ENCODE measurements around the gene IFNG-AS1. TPM values are rescaled to one million over a fixed set of nuclear protein-coding genes. Genes with fewer than 3 reads are reported as not detected.

The IFNG-AS1 gene
- total RNA-seq, 4 donors from 2014 or later = not detected

DNA sequence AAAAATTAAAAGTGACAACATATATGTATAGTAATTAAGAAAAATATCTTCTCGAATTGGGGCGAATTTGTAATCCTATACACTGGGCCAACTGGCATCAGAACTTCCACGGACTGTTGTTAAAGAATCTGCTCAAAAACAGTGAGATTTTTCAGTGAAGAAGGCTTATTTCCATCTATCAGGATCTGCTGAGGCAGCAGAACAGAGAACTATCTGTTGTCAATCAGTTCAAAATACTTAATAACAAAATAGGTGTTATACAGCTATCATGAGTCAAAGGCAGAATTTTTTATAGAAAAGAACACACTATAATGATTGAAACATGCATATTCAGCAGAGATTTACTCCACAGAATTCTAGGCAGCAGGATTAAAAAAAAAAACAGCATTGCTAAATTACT is 41.9 kb downstream of the IFNG-AS1 start:
- in situ Hi-C loops (cut with MboI; ENCODE audit: low sequenced_read_pairs in 4 of 4) = loop anchor here in 3 of 4 donors (10.0 to 25.0 kb wide), 2 partner anchors 274 to 281 kb away; no protein-coding TSS in a partner anchor
- no peak for ATAC-seq
- no peak for DNase-seq
- TF ChIP-seq, protein P1, sequence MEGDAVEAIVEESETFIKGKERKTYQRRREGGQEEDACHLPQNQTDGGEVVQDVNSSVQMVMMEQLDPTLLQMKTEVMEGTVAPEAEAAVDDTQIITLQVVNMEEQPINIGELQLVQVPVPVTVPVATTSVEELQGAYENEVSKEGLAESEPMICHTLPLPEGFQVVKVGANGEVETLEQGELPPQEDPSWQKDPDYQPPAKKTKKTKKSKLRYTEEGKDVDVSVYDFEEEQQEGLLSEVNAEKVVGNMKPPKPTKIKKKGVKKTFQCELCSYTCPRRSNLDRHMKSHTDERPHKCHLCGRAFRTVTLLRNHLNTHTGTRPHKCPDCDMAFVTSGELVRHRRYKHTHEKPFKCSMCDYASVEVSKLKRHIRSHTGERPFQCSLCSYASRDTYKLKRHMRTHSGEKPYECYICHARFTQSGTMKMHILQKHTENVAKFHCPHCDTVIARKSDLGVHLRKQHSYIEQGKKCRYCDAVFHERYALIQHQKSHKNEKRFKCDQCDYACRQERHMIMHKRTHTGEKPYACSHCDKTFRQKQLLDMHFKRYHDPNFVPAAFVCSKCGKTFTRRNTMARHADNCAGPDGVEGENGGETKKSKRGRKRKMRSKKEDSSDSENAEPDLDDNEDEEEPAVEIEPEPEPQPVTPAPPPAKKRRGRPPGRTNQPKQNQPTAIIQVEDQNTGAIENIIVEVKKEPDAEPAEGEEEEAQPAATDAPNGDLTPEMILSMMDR (IDR thresholded peaks at IDR 0.05 in 4 of 5, conservative IDR thresholded peaks at IDR 0.05 in 1 of 5) = no peak
- no peak for TF ChIP-seq POLR2A (IDR thresholded peaks at IDR 0.05)
- Histone ChIP-seq H3K36me3 (no peaks in the 10 kb centered on the region), H3K9me3 (no peaks in the 10 kb centered on the region), H3K27ac (no peak overlapping the region), H3K27me3 (no peaks in the 10 kb centered on the region), H3K4me1 (no peaks in the 10 kb centered on the region), H3K4me3 (no peak overlapping the region)
- intact Hi-C loops (cut with DNase I; ENCODE audit: low total_unique reads) = loop anchor here (5.0 kb wide), 1 partner anchor 266 kb away; no protein-coding TSS in a partner anchor

DNA sequence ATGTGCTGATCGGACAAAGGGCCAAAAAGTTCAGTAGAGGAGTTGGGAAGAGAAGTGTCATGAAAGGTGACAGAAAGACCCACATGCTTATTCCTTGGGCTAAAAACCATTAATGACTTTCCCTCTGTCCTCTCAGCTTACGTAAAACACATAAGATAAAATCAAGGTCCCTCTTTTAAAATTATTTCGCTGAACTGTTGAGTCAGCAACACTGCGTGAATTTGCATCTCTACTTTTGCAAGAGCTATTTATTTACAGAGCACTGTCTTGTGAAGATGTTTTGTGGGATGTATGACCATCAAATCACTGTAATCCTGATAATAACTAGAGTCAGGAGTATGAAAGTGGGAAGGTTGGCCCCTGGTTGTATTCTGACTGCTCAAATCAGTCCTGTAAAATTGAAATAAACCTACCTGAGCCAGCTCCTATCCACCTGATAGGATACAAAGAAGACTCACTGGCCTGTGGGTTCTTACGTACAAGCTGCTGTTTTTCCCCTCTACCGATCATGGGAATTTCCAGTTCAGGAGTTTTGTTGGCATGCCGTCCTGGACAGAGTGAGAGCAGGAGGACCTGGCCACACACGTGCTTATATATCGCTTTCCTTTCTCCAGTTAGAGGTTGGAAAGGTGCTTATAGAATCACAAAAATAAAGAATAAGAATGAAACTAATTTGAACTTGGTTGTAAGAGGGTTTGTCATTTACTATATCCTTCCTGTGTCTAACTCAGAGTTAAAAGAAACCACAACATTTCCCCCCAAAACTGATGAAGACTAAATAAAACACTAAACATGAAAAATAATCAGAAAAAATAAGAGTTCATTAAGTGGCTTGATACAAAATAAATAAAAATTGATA is 42.9 kb downstream of the IFNG-AS1 start:
- ATAC-seq (no peak), DNase-seq (no peak)
- in situ Hi-C loops (cut with MboI; ENCODE audit: low sequenced_read_pairs in 4 of 4) = loop anchor here in 3 of 4 donors (10.0 to 25.0 kb wide), 2 partner anchors 273 to 280 kb away; no protein-coding TSS in a partner anchor
- Histone ChIP-seq H3K9me3 (no peaks in the 10 kb centered on the region), H3K27me3 (no peaks in the 10 kb centered on the region), H3K27ac (no peak overlapping the region), H3K4me1 (no peaks in the 10 kb centered on the region), H3K36me3 (no peaks in the 10 kb centered on the region), H3K4me3 (no peak overlapping the region)
- intact Hi-C loops (cut with DNase I; ENCODE audit: low total_unique reads) = loop anchor here (5.0 kb wide), 1 partner anchor 265 kb away; no protein-coding TSS in a partner anchor
- TF ChIP-seq, protein P1 (IDR thresholded peaks at IDR 0.05 in 4 of 5, conservative IDR thresholded peaks at IDR 0.05 in 1 of 5) = no peak
- TF ChIP-seq POLR2A (IDR thresholded peaks at IDR 0.05) = no peak

DNA sequence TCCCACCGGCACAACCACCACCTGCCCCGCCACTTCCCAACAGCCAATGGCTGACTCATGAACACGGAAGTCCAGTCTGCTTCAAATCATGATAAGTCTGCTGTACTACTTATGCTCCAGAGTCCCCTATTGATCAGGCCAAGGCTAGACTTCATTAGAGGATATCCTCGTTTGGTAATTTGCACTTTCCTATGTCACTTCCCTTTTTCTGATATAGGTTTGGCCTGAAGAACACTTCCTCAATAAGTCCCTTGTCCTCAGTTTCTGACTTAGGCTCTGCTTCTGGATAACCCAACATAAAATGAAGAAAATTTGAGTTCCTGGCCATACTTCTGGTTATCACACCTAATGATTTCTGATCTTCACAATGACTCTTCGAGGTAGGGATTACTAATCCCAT is 45.3 kb downstream of the IFNG-AS1 start:
- in situ Hi-C loops (cut with MboI; ENCODE audit: low sequenced_read_pairs in 4 of 4) = loop anchor here in 3 of 4 donors (10.0 to 25.0 kb wide), 2 partner anchors 270 to 278 kb away; no protein-coding TSS in a partner anchor
- intact Hi-C loops (cut with DNase I; ENCODE audit: low total_unique reads) = loop anchor here (5.0 kb wide), 1 partner anchor 263 kb away; no protein-coding TSS in a partner anchor

DNA sequence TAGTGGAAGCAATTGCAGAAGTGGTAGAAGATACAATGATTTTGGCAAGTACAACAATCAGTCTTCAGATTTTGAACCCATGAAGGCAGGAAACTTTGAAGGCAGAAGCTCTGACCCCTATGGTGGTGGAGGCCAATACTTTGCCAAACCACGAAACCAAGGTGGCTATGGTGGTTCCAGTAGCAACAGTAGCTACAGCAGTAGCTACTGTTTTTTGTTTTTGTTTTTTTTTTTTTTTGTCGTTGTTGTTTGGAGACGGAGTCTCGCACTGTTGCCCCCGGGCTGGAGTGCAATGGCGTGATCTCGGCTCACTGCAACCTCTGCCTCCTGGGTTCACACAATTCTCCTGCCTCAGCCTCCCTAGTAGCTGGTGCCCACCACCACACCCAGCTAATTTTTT is 47.4 kb downstream of the IFNG-AS1 start:
- no peak for DNase-seq
- H3K9me3 ChIP-seq = no peaks in the 10 kb centered on the region
- TF ChIP-seq, protein P1 (IDR thresholded peaks at IDR 0.05 in 4 of 5, conservative IDR thresholded peaks at IDR 0.05 in 1 of 5) = no peak
- no peak for TF ChIP-seq POLR2A (IDR thresholded peaks at IDR 0.05)
- no peaks in the 10 kb centered on the region for H3K36me3 ChIP-seq
- in situ Hi-C loops (cut with MboI; ENCODE audit: low sequenced_read_pairs in 4 of 4) = loop anchor here in 3 of 4 donors (10.0 to 25.0 kb wide), 2 partner anchors 268 to 276 kb away; no protein-coding TSS in a partner anchor
- intact Hi-C loops (cut with DNase I; ENCODE audit: low total_unique reads) = no loop called here
- H3K27ac ChIP-seq = no peak overlapping the region
- no peaks in the 10 kb centered on the region for H3K4me1 ChIP-seq
- no peaks in the 10 kb centered on the region for H3K27me3 ChIP-seq
- no peak for ATAC-seq
- H3K4me3 ChIP-seq = no peak overlapping the region

More for the DNA sequence above, 45.3 kb downstream of the IFNG-AS1 start:
- no peak overlapping the region for H3K4me3 ChIP-seq
- ATAC-seq (no peak), DNase-seq (no peak)
- TF ChIP-seq, protein P1 (IDR thresholded peaks at IDR 0.05 in 4 of 5, conservative IDR thresholded peaks at IDR 0.05 in 1 of 5) = no peak
- no peak for TF ChIP-seq POLR2A (IDR thresholded peaks at IDR 0.05)
- no peaks in the 10 kb centered on the region for H3K36me3 ChIP-seq
- no peaks in the 10 kb centered on the region for H3K4me1 ChIP-seq
- no peaks in the 10 kb centered on the region for H3K27me3 ChIP-seq
- H3K9me3 ChIP-seq = no peaks in the 10 kb centered on the region
- no peak overlapping the region for H3K27ac ChIP-seq
